Measurements from ENCODE around the gene ZNF732. TPM values are rescaled to one million over a fixed set of nuclear protein-coding genes. Genes with fewer than 3 reads are reported as not detected.
"Not testable (repeated sequence)": the region's sequence is repeated elsewhere in the genome, so short reads cannot be mapped to it uniquely, and the experiment has no call there.

The ZNF732 gene
- polyA plus RNA-seq, 1 donor from 2014 or later, result 0.26 TPM

DNA sequence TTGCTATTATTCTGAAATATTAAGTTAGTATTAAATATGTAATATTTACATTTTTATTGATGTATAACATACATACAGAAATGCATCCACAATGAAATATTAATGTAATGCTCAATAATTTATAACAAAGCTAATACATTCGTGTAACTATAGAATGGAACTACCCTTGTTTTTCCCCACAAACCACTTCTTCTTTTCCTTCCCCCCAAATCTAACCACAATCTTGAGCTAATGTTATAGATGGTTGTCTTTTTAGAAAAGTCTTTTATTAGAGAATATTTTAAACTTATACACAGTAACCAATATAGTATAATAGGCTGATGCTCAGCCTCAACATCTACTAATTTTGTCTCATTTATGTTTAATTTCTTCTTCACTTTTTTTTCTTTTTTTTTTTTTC, 4.5 kb upstream of the ZNF732 start:
- H2AFZ ChIP-seq (ENCODE audit: low read depth, low read length), result no peak overlapping the region
- no peaks in the 10 kb centered on the region for H3K36me3 ChIP-seq (ENCODE audit: insufficient read depth, low read length)
- no peak overlapping the region for H3K9ac ChIP-seq (ENCODE audit: low read length)
- H3K4me2 ChIP-seq (ENCODE audit: low read length), result no peak overlapping the region
- H4K20me1 ChIP-seq (ENCODE audit: insufficient read depth), result no peaks in the 10 kb centered on the region
- H3K79me2 ChIP-seq (replicated peaks; ENCODE audit: insufficient read depth, low read length), result no peaks in the 10 kb centered on the region
- H3K4me3 ChIP-seq (ENCODE audit: low read length), result no peak overlapping the region
- no peak overlapping the region for H3K27ac ChIP-seq (ENCODE audit: low read length)
- H3K27me3 ChIP-seq (ENCODE audit: insufficient read depth, low read depth, low read length), result peaks cover 2% of the 10 kb centered on the region
- TF ChIP-seq EP300 (conservative IDR thresholded peaks at IDR 0.05; ENCODE audit: poor library complexity, severe bottlenecking) (no peak), SMC3 (conservative IDR thresholded peaks at IDR 0.05; ENCODE audit: poor library complexity) (no peak)
- TF ChIP-seq, protein P1, sequence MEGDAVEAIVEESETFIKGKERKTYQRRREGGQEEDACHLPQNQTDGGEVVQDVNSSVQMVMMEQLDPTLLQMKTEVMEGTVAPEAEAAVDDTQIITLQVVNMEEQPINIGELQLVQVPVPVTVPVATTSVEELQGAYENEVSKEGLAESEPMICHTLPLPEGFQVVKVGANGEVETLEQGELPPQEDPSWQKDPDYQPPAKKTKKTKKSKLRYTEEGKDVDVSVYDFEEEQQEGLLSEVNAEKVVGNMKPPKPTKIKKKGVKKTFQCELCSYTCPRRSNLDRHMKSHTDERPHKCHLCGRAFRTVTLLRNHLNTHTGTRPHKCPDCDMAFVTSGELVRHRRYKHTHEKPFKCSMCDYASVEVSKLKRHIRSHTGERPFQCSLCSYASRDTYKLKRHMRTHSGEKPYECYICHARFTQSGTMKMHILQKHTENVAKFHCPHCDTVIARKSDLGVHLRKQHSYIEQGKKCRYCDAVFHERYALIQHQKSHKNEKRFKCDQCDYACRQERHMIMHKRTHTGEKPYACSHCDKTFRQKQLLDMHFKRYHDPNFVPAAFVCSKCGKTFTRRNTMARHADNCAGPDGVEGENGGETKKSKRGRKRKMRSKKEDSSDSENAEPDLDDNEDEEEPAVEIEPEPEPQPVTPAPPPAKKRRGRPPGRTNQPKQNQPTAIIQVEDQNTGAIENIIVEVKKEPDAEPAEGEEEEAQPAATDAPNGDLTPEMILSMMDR (IDR thresholded peaks at IDR 0.05; ENCODE audit: poor library complexity, severe bottlenecking), result no peak
- no peaks in the 10 kb centered on the region for H3K9me3 ChIP-seq (ENCODE audit: low read length)
- no peaks in the 10 kb centered on the region for H3F3A ChIP-seq (ENCODE audit: insufficient read depth, low read length, poor library complexity, severe bottlenecking)
- H3K9me2 ChIP-seq (ENCODE audit: insufficient read depth, low read length), result no peaks in the 10 kb centered on the region

DNA sequence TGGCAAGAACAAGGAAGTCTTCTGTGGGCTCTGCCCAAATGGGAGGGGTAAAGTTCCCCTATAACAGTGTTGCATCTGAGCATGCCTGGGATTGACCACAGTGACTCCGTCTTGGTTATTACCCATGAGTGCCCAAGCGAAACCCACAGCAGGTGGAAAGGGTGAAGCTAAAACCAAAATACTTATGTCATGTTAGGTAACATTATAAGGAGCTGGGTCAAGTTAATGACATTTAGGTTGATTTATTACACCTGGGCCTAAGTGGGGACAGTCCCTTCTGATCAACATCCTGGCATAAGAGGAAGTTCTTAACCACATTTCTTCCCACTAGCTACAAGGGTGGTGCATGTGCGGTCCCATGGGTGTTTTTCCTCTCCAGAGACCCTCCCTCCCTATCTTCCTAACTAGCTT, 1.3 kb upstream of the ZNF732 start:
- Histone ChIP-seq H3K9me3 (ENCODE audit: low read length) (peaks cover 4% of the 10 kb centered on the region), H3K9ac (ENCODE audit: low read length) (no peak overlapping the region), H3K27ac (ENCODE audit: low read length) (no peak overlapping the region), H3K9me2 (ENCODE audit: insufficient read depth, low read length) (no peaks in the 10 kb centered on the region), H3K4me3 (ENCODE audit: low read length) (no peak overlapping the region), H3K4me2 (ENCODE audit: low read length) (no peak overlapping the region), H3F3A (ENCODE audit: insufficient read depth, low read length, poor library complexity, severe bottlenecking) (no peaks in the 10 kb centered on the region), H4K20me1 (ENCODE audit: insufficient read depth) (no peaks in the 10 kb centered on the region), H3K27me3 (ENCODE audit: insufficient read depth, low read depth, low read length) (peaks cover 5% of the 10 kb centered on the region), H3K36me3 (ENCODE audit: insufficient read depth, low read length) (no peaks in the 10 kb centered on the region), H3K79me2 (replicated peaks; ENCODE audit: insufficient read depth, low read length) (no peaks in the 10 kb centered on the region), H2AFZ (ENCODE audit: low read depth, low read length) (no peak overlapping the region)
- no peak for TF ChIP-seq RAD21 (conservative IDR thresholded peaks at IDR 0.05)
- TF ChIP-seq, protein P2, sequence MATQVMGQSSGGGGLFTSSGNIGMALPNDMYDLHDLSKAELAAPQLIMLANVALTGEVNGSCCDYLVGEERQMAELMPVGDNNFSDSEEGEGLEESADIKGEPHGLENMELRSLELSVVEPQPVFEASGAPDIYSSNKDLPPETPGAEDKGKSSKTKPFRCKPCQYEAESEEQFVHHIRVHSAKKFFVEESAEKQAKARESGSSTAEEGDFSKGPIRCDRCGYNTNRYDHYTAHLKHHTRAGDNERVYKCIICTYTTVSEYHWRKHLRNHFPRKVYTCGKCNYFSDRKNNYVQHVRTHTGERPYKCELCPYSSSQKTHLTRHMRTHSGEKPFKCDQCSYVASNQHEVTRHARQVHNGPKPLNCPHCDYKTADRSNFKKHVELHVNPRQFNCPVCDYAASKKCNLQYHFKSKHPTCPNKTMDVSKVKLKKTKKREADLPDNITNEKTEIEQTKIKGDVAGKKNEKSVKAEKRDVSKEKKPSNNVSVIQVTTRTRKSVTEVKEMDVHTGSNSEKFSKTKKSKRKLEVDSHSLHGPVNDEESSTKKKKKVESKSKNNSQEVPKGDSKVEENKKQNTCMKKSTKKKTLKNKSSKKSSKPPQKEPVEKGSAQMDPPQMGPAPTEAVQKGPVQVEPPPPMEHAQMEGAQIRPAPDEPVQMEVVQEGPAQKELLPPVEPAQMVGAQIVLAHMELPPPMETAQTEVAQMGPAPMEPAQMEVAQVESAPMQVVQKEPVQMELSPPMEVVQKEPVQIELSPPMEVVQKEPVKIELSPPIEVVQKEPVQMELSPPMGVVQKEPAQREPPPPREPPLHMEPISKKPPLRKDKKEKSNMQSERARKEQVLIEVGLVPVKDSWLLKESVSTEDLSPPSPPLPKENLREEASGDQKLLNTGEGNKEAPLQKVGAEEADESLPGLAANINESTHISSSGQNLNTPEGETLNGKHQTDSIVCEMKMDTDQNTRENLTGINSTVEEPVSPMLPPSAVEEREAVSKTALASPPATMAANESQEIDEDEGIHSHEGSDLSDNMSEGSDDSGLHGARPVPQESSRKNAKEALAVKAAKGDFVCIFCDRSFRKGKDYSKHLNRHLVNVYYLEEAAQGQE (IDR thresholded peaks at IDR 0.05; ENCODE audit: borderline replicate concordance), result no peak
- no peak for TF ChIP-seq EZH2 (IDR thresholded peaks at IDR 0.05; ENCODE audit: borderline replicate concordance, insufficient read depth, low read length, poor library complexity, severe bottlenecking)
- TF ChIP-seq, protein P1 (IDR thresholded peaks at IDR 0.05; ENCODE audit: poor library complexity, severe bottlenecking), result no peak
- no peak for TF ChIP-seq TAF1 (IDR thresholded peaks at IDR 0.05; ENCODE audit: low read depth)
- TF ChIP-seq POLR2AphosphoS5 (IDR thresholded peaks at IDR 0.05), result no peak
- no peak for TF ChIP-seq EP300 (conservative IDR thresholded peaks at IDR 0.05; ENCODE audit: poor library complexity, severe bottlenecking)
- TF ChIP-seq SMC3 (conservative IDR thresholded peaks at IDR 0.05; ENCODE audit: poor library complexity), result no peak
- no peak for TF ChIP-seq MXI1 (conservative IDR thresholded peaks at IDR 0.05; ENCODE audit: poor library complexity, severe bottlenecking)

DNA sequence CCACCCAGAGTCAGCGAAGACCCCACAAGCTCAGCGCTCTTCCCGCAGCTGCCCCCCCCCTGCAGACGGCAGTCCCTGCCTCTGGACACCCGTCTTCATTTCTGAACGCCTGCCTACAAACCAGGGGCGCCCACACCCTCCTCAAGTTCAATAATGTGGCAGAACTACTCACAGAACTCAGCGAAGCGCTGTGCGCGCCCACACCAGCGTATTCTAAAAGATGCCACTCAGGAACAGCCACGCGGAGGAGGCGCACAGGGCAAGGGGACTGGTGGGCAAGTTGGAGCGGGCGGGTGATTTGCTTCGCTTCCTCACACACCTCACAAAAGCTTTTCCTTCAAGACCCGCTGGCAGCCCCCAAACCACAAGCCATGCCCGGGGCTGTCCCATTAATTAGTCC, 758 bp downstream of the ZNF732 start:
- H2AFZ ChIP-seq (ENCODE audit: low read depth, low read length); H3K36me3 ChIP-seq (ENCODE audit: insufficient read depth, low read length); H3K27me3 ChIP-seq (ENCODE audit: insufficient read depth, low read depth, low read length); H3K9me3 ChIP-seq (ENCODE audit: low read length); H3K9me2 ChIP-seq (ENCODE audit: insufficient read depth, low read length); H3K4me2 ChIP-seq (ENCODE audit: low read length); H3K27ac ChIP-seq (ENCODE audit: low read length); H4K20me1 ChIP-seq (ENCODE audit: insufficient read depth); H3K9ac ChIP-seq (ENCODE audit: low read length); H3K79me2 ChIP-seq (replicated peaks; ENCODE audit: insufficient read depth, low read length); H3F3A ChIP-seq (ENCODE audit: insufficient read depth, low read length, poor library complexity, severe bottlenecking): not testable (repeated sequence)
- peak overlapping the region; percentile 70 for H3K4me3 ChIP-seq (ENCODE audit: low read length)

All from neural cell (in vitro differentiated cells).